Measurements from ENCODE around the gene USP48. TPM values are rescaled to one million over a fixed set of nuclear protein-coding genes. Genes with fewer than 3 reads are reported as not detected.
A peak's percentile ranks its signal among the peaks of the same experiment; 100 is the strongest.

USP48 gene
- total and polyA plus RNA-seq, 2 of the 13 experiments (the other 11 are each of a cell fraction or from before 2014, with no cell fraction given): 30.4 to 30.7 TPM

GRCh38 chr1:21653744-21654100 is 129.2 kb downstream of the USP48 start:
- WGBS (ENCODE audit: low lambda C conversion rate): 95% methylated on average over 2 of the region's 6 CpGs
- CTCF ChIA-PET (ENCODE audit: low intra/inter-chr PET ratio, low total read pairs): no interaction called here

More at GRCh38 chr1:21653744-21654100, 129.2 kb downstream of the USP48 start:
- Histone ChIP-seq H3K4me2 (ENCODE audit: low read depth, low read length) (no peak overlapping the region), H3K4me3 (replicated peaks in 1 of 3; ENCODE audit: insufficient read depth in 1 of 3, low read depth in 2 of 3, low read length in 3 of 3) (no peak overlapping the region), H3K79me2 (ENCODE audit: insufficient read depth, low read length) (no peaks in the 10 kb centered on the region), H3K9ac (ENCODE audit: insufficient read depth, low read depth, low read length) (no peak overlapping the region), H3K9me3 (ENCODE audit: low read length) (no peaks in the 10 kb centered on the region), H3K27ac (ENCODE audit: extremely low read length, insufficient read depth, low read length) (no peak overlapping the region), H3K27me3 (ENCODE audit: control insufficient read depth in 1 of 2, insufficient read depth in 2 of 2, low read length in 2 of 2) (no peaks in the 10 kb centered on the region), H3K36me3 (replicated peaks in 1 of 2; ENCODE audit: control insufficient read depth in 1 of 2, insufficient read depth in 2 of 2, low read length in 2 of 2) (peaks cover 1 to 4% of the 10 kb centered on the region in 2 experiments; a peak in 3 of 5 replicates), H4K20me1 (ENCODE audit: insufficient read depth, low read length) (peaks cover 60% of the 10 kb centered on the region), H2AFZ (ENCODE audit: low read length) (no peak overlapping the region), H3K4me1 (ENCODE audit: insufficient read depth, low read length) (peaks cover 29% of the 10 kb centered on the region)
- no TSS peak for BruUV-seq (replicated peaks)
- FAIRE-seq: no peak
- TF ChIP-seq AGO2 (optimal IDR thresholded peaks at IDR 0.05; ENCODE audit: low read depth, low read length) (peak; percentile 40), ZXDC (CRISPR knock-in tag; IDR thresholded peaks at IDR 0.05) (no peak), HNRNPL (IDR thresholded peaks at IDR 0.05; ENCODE audit: low read depth, low read length) (0 out of 2 replicates have a peak, but pooled peaks have one; percentile 38)
- ATAC-seq: 0 out of 3 replicates have a peak, but pooled peaks have one; percentile 11
- DNase-seq (ENCODE audit: low spot score): no peak
- intact Hi-C loops (cut with micrococcal nuclease; ENCODE audit: unreplicated experiment): no loop called here
- in situ Hi-C loops (cut with HindIII; ENCODE audit: extremely low pct_ligation_motif_present, low pct_unique_long_range_greater_than_20kb): no loop called here
- POLR2A ChIA-PET: no interaction called here
